Body of pancreas (tissue), 4 donors: ENCODE measurements around the gene ATP2C2.

Experiments
- POLR2A ChIP-seq, 3 donors: fragments of 450-650 bp; IDR thresholded peaks; one replicate each; pipeline ENCODE4 v1.6.1; 2016; ENCODE audit warnings: antibody characterized with exemption in 3 of 3, mild to moderate bottlenecking in 2 of 3
- TF ChIP-seq, protein P1 (sequence below), 7 experiments: fragments of 450-650 bp in 4 of 7; fragments of 200-600 bp in 3 of 7; sonication (generic) in 3 of 7; IDR thresholded peaks; one replicate each; pipeline ENCODE4 v1.5.1; 2016 to 2019; ENCODE audit warnings: antibody characterized with exemption in 7 of 7

GRCh38 chr16:84450176-84450865 is 82.0 kb downstream of the ATP2C2 start:
- TF ChIP-seq, protein P1, sequence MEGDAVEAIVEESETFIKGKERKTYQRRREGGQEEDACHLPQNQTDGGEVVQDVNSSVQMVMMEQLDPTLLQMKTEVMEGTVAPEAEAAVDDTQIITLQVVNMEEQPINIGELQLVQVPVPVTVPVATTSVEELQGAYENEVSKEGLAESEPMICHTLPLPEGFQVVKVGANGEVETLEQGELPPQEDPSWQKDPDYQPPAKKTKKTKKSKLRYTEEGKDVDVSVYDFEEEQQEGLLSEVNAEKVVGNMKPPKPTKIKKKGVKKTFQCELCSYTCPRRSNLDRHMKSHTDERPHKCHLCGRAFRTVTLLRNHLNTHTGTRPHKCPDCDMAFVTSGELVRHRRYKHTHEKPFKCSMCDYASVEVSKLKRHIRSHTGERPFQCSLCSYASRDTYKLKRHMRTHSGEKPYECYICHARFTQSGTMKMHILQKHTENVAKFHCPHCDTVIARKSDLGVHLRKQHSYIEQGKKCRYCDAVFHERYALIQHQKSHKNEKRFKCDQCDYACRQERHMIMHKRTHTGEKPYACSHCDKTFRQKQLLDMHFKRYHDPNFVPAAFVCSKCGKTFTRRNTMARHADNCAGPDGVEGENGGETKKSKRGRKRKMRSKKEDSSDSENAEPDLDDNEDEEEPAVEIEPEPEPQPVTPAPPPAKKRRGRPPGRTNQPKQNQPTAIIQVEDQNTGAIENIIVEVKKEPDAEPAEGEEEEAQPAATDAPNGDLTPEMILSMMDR (IDR thresholded peaks at IDR 0.05): no peak
- no peak for TF ChIP-seq POLR2A (IDR thresholded peaks at IDR 0.05)
